HG03135 (cell line): ENCODE measurements around the gene CTPS2.
A peak's percentile ranks its signal among the peaks of the same experiment; 100 is the strongest.
"Not testable (repeated sequence)": the region's sequence is repeated elsewhere in the genome, so short reads cannot be mapped to it uniquely, and the experiment has no call there.

ENCODE experiments used
- ATAC-seq: cut with Tn5 transposase; IDR thresholded peaks from one replicate; pipeline ENCODE4 v1.9.1; 2021; ENCODE audit warnings: mild to moderate bottlenecking, moderate library complexity; ENCODE audit not compliant: unreplicated experiment

CTPS2 gene

GRCh38 chrX:16712548-16713155, at the start of gene CTPS2:
CTPS2 (minus strand) TSS chrX:16712669; CDS start chrX:16702902, 9,767 bp downstream.
- peak; percentile 78 for ATAC-seq

- ATAC-seq: not testable (repeated sequence)
These were observed 49.0 kb upstream of the CTPS2 start for GRCh38 chrX:16761500-16761899.

GRCh38 chrX:16756724-16757123, 44.3 kb upstream of the CTPS2 start:
- ATAC-seq: no peak

- ATAC-seq: no peak
These were observed 41.5 kb upstream of the CTPS2 start for GRCh38 chrX:16754019-16754418.

- no peak for ATAC-seq
These were observed 37.7 kb upstream of the CTPS2 start for GRCh38 chrX:16750136-16750535.

GRCh38 chrX:16748425-16748824, 36.0 kb upstream of the CTPS2 start:
- ATAC-seq: no peak

- no peak for ATAC-seq
These were observed 33.2 kb upstream of the CTPS2 start for GRCh38 chrX:16745659-16746058.

- no peak for ATAC-seq
These were observed 32.6 kb upstream of the CTPS2 start for GRCh38 chrX:16745102-16745501.

GRCh38 chrX:16743604-16744325, 31.3 kb upstream of the CTPS2 start:
- no peak for ATAC-seq

GRCh38 chrX:16739574-16739973, 27.1 kb upstream of the CTPS2 start:
- no peak for ATAC-seq

GRCh38 chrX:16737024-16737423, 24.6 kb upstream of the CTPS2 start:
- no peak for ATAC-seq

GRCh38 chrX:16733013-16733412, 20.5 kb upstream of the CTPS2 start:
- ATAC-seq: no peak

- no peak for ATAC-seq
These were observed 18.0 kb upstream of the CTPS2 start for GRCh38 chrX:16730450-16730849.

- ATAC-seq: no peak
These were observed 15.2 kb upstream of the CTPS2 start for GRCh38 chrX:16727637-16728036.

- ATAC-seq: peak; percentile 90
These were observed 14.0 kb upstream of the CTPS2 start for GRCh38 chrX:16726347-16726988.

- ATAC-seq: no peak
These were observed 12.6 kb upstream of the CTPS2 start for GRCh38 chrX:16725072-16725471.

- ATAC-seq: no peak
These were observed 10.0 kb upstream of the CTPS2 start for GRCh38 chrX:16722481-16722880.

- peak; percentile 99 for ATAC-seq
These were observed 7.0 kb upstream of the CTPS2 start, which contains the start of gene SYAP1 for GRCh38 chrX:16719334-16720084. SYAP1 (plus strand) TSS chrX:16719612; CDS start chrX:16719725, 113 bp downstream.

- ATAC-seq: peak; percentile 31
These were observed 6.4 kb upstream of the CTPS2 start for GRCh38 chrX:16718824-16719333.

GRCh38 chrX:16716451-16716850, 4.0 kb upstream of the CTPS2 start:
- ATAC-seq: not testable (repeated sequence)

GRCh38 chrX:16715638-16716037, 3.2 kb upstream of the CTPS2 start:
- not testable (repeated sequence) for ATAC-seq
